Epithelial cell of proximal tubule (primary cell): ENCODE data around the gene AGGF1. TPM values are rescaled to one million over a fixed set of nuclear protein-coding genes. Genes with fewer than 3 reads are reported as not detected.
"Not testable (repeated sequence)": the region's sequence is repeated elsewhere in the genome, so short reads cannot be mapped to it uniquely, and the experiment has no call there.

Source experiments
- DNase-seq: peaks from one replicate; pipeline ENCODE4 v3.0.0-alpha.2; 2011; ENCODE audit warnings: low read depth
- H3K4me3 ChIP-seq: 2 replicates; pipeline ENCODE4 v1.5.1; 2011; ENCODE audit warnings: low read depth, mild to moderate bottlenecking, low read length
- total RNA-seq: library from RNA; depleted of rRNA; stranded (reverse); fragments of >200 nt; gene quantifications from 2 replicates; pipeline ENCODE4 v1.2.3, GENCODE V29; 2015
- TF ChIP-seq, protein P1 (sequence below): conservative IDR thresholded peaks from 2 replicates; pipeline ENCODE4 v1.5.1; 2012; ENCODE audit warnings: low read depth, mild to moderate bottlenecking, low read length

The AGGF1 gene
- total RNA-seq, 1 donor from 2014 or later, result 14.8 TPM

DNA sequence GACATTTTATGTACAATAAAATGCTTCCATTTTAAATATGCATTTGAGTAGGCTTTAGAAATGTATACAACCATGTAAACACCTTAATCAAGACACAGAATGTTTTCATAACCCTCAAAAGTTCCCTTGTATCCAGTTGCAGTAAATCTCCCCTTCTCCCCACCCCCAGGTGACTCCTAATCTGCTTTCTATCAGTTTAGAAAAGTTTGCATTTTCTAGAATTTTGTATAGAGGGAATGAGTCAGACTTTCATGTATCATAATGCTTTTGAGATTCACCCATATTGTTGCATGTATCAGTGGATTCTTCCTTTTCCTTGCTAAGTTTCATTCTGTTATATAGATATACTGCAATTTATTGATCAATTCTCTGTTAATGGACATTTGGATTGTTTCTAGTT is 74.6 kb downstream of the AGGF1 start:
- DNase-seq, result no peak
- no peak overlapping the region for H3K4me3 ChIP-seq
- TF ChIP-seq, protein P1, sequence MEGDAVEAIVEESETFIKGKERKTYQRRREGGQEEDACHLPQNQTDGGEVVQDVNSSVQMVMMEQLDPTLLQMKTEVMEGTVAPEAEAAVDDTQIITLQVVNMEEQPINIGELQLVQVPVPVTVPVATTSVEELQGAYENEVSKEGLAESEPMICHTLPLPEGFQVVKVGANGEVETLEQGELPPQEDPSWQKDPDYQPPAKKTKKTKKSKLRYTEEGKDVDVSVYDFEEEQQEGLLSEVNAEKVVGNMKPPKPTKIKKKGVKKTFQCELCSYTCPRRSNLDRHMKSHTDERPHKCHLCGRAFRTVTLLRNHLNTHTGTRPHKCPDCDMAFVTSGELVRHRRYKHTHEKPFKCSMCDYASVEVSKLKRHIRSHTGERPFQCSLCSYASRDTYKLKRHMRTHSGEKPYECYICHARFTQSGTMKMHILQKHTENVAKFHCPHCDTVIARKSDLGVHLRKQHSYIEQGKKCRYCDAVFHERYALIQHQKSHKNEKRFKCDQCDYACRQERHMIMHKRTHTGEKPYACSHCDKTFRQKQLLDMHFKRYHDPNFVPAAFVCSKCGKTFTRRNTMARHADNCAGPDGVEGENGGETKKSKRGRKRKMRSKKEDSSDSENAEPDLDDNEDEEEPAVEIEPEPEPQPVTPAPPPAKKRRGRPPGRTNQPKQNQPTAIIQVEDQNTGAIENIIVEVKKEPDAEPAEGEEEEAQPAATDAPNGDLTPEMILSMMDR, result no peak

GRCh38 chr5:77107035-77107434 is 76.8 kb downstream of the AGGF1 start:
- DNase-seq, H3K4me3 ChIP-seq: not testable (repeated sequence)

Other genes starting within 250 kb of the AGGF1 start
- 91.6 and 112 TPM in 2 replicates for gene F2RL1, start 211.4 kb upstream of the AGGF1 start, total RNA-seq
- not detected in 2 replicates for gene S100Z, start 180.4 kb upstream of the AGGF1 start, total RNA-seq
- 0.94 TPM in 1 of 2 replicates, not detected in the other for gene CRHBP, start 77.4 kb upstream of the AGGF1 start, total RNA-seq
- 3.3 and 5.1 TPM in 2 replicates for gene ZBED3, start 56.9 kb downstream of the AGGF1 start, total RNA-seq
- 0.35 and 0.94 TPM in 2 replicates for gene PDE8B, start 180.3 kb downstream of the AGGF1 start, total RNA-seq